Loucy (cell line): ENCODE data around the gene COA8.

Experiments
- EZH2phosphoT487 ChIP-seq: fragments of 200-600 bp; IDR thresholded peaks from 2 replicates; pipeline ENCODE4 v1.6.1; 2018; ENCODE audit warnings: antibody characterized with exemption, mild to moderate bottlenecking, moderate library complexity, borderline replicate concordance
- TF ChIP-seq, protein P1 (sequence below): fragments of 200-600 bp; sonication (generic); conservative IDR thresholded peaks from 2 replicates; pipeline ENCODE4 v1.5.1; 2014; ENCODE audit warnings: mild to moderate bottlenecking, antibody characterized with exemption, low read length

DNA sequence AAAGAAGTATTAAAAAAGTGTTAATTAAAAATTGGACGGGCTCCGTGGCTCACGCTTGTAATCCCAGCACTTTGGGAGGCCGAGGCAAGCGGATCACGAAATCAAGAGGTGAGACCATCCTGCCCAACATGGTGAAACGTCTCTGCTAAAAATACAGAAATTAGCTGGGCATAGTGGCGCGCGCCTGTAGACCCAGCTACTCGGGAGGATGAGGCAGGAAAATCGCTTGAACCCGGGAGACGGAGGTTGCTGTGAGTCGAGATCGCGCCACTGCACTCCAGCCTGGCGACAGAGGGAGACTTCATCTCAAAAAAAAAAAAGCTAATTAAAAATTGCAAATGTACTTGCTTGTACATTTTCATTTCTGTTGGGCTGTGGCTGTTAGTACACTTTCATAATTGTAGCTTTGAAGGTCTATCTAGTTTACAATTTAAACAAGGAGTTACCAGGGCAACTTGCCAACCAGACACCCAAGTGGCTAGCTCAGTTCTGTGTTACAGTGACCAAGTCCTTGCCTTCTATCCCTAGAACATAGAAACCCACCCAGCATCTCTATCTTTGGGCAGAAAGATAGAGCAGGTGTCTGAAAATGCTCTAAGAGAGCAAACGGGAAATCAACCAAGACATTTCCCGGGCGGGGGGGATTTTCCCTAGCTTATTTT, 1.2 kb downstream of the COA8 start:
- TF ChIP-seq, protein P1, sequence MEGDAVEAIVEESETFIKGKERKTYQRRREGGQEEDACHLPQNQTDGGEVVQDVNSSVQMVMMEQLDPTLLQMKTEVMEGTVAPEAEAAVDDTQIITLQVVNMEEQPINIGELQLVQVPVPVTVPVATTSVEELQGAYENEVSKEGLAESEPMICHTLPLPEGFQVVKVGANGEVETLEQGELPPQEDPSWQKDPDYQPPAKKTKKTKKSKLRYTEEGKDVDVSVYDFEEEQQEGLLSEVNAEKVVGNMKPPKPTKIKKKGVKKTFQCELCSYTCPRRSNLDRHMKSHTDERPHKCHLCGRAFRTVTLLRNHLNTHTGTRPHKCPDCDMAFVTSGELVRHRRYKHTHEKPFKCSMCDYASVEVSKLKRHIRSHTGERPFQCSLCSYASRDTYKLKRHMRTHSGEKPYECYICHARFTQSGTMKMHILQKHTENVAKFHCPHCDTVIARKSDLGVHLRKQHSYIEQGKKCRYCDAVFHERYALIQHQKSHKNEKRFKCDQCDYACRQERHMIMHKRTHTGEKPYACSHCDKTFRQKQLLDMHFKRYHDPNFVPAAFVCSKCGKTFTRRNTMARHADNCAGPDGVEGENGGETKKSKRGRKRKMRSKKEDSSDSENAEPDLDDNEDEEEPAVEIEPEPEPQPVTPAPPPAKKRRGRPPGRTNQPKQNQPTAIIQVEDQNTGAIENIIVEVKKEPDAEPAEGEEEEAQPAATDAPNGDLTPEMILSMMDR: no peak
- no peak for TF ChIP-seq EZH2phosphoT487
